ENCODE measurements around the gene OTUD7B.

GRCh38 chr1:150001415-150001814, 9.1 kb downstream of the OTUD7B start:
- TF ChIP-seq CTCF (IDR thresholded peaks at IDR 0.05; ENCODE audit: low read length) (no peak), EZH2 (optimal IDR thresholded peaks at IDR 0.05; ENCODE audit: low read depth, low read length) (no peak)
